ENCODE results near the gene PARD6A. TPM values are rescaled to one million over a fixed set of nuclear protein-coding genes. Genes with fewer than 3 reads are reported as not detected.

PARD6A gene
- polyA plus RNA-seq, 3 donors = 2.7 to 6.9 (median 6.1) TPM

GRCh38 chr16:67676939-67677338 lies 16.2 kb downstream of the PARD6A start:
- Histone ChIP-seq H3K27ac (ENCODE audit: low read depth in 1 of 2, low read length in 2 of 2) (no peak overlapping the region), H3K79me2 (ENCODE audit: insufficient read depth, low read length) (no peaks in the 10 kb centered on the region), H3K9me3 (replicated peaks in 1 of 2; ENCODE audit: control insufficient read depth in 1 of 2, insufficient read depth in 1 of 2, low read length in 2 of 2) (no peaks in the 10 kb centered on the region), H3K4me3 (replicated peaks in 1 of 3; ENCODE audit: low read depth in 2 of 3, low read length in 3 of 3) (no peak overlapping the region), H3K36me3 (replicated peaks in 1 of 2; ENCODE audit: control insufficient read depth in 1 of 2, insufficient read depth in 2 of 2, low read length in 2 of 2) (peaks cover 2 to 6% of the 10 kb centered on the region in 2 donors), H3K4me2 (replicated peaks; ENCODE audit: extremely low read depth, low read length, poor library complexity, severe bottlenecking) (no peak overlapping the region), H3K4me1 (ENCODE audit: control insufficient read depth in 1 of 2, insufficient read depth in 2 of 2, low read length in 2 of 2) (peaks cover 18 to 20% of the 10 kb centered on the region in 2 donors), H3K27me3 (ENCODE audit: control insufficient read depth in 2 of 2, insufficient read depth in 2 of 2, low read length in 2 of 2) (no peaks in the 10 kb centered on the region), H4K20me1 (ENCODE audit: insufficient read depth, low read length) (no peaks in the 10 kb centered on the region), H3K9ac (ENCODE audit: insufficient read depth, low read length, poor library complexity, severe bottlenecking) (no peak overlapping the region), H2AFZ (ENCODE audit: insufficient read depth, low read depth, low read length, poor library complexity, severe bottlenecking) (no peak overlapping the region)
- 89% methylated on average over 5 of the region's 8 CpGs for WGBS (ENCODE audit: insufficient coverage)
- TF ChIP-seq CTCF (IDR thresholded peaks at IDR 0.05) = no peak
- Mint-ChIP-seq H3K4me1 (peaks cover 27% of the 10 kb centered on the region), H3K27ac (no peak overlapping the region), H3K36me3 (peaks cover 15 to 36% of the 10 kb centered on the region in 2 donors), H3K27me3 (ENCODE audit: low read depth in 3 of 3) (peaks cover 0 to 2% (median 2%) of the 10 kb centered on the region in 3 donors), H3K9me3 (no peaks in the 10 kb centered on the region), H3K4me3 (no peak overlapping the region)
- DNase-seq = no peak
- intact Hi-C loops (cut with micrococcal nuclease) = loop anchor here in 1 of 2 donors (10.0 kb wide), 1 partner anchor 548 kb away; no protein-coding TSS in a partner anchor

GRCh38 chr16:67677712-67678111 lies 17.0 kb downstream of the PARD6A start:
- Histone ChIP-seq H4K20me1 (ENCODE audit: insufficient read depth, low read length) (no peaks in the 10 kb centered on the region), H3K9ac (ENCODE audit: insufficient read depth, low read length, poor library complexity, severe bottlenecking) (no peak overlapping the region), H3K4me3 (replicated peaks in 1 of 3; ENCODE audit: low read depth in 2 of 3, low read length in 3 of 3) (no peak overlapping the region), H3K9me3 (replicated peaks in 1 of 2; ENCODE audit: control insufficient read depth in 1 of 2, insufficient read depth in 1 of 2, low read length in 2 of 2) (no peaks in the 10 kb centered on the region), H3K4me1 (ENCODE audit: control insufficient read depth in 1 of 2, insufficient read depth in 2 of 2, low read length in 2 of 2) (peaks cover 18 to 20% of the 10 kb centered on the region in 2 donors), H3K27me3 (ENCODE audit: control insufficient read depth in 2 of 2, insufficient read depth in 2 of 2, low read length in 2 of 2) (no peaks in the 10 kb centered on the region), H3K79me2 (ENCODE audit: insufficient read depth, low read length) (no peaks in the 10 kb centered on the region), H3K4me2 (replicated peaks; ENCODE audit: extremely low read depth, low read length, poor library complexity, severe bottlenecking) (no peak overlapping the region), H3K36me3 (replicated peaks in 1 of 2; ENCODE audit: control insufficient read depth in 1 of 2, insufficient read depth in 2 of 2, low read length in 2 of 2) (peaks cover 2 to 9% of the 10 kb centered on the region in 2 donors), H2AFZ (ENCODE audit: insufficient read depth, low read depth, low read length, poor library complexity, severe bottlenecking) (no peak overlapping the region), H3K27ac (ENCODE audit: low read depth in 1 of 2, low read length in 2 of 2) (no peak overlapping the region)
- 100% methylated on average over 1 of the region's 1 CpG for WGBS (ENCODE audit: insufficient coverage)
- DNase-seq = no peak
- intact Hi-C loops (cut with micrococcal nuclease) = loop anchor here in 1 of 2 donors (10.0 kb wide), 1 partner anchor 547 kb away; no protein-coding TSS in a partner anchor
- TF ChIP-seq CTCF (IDR thresholded peaks at IDR 0.05) = no peak
- Mint-ChIP-seq H3K27me3 (ENCODE audit: low read depth in 3 of 3) (peaks cover 0 to 2% (median 2%) of the 10 kb centered on the region in 3 donors), H3K4me1 (peaks cover 23% of the 10 kb centered on the region), H3K36me3 (peaks cover 19 to 44% of the 10 kb centered on the region in 2 donors), H3K27ac (no peak overlapping the region), H3K4me3 (no peak overlapping the region), H3K9me3 (no peaks in the 10 kb centered on the region)

Data from CD14-positive monocyte (primary cell).